ENCODE data around the gene STMN1. TPM values are rescaled to one million over a fixed set of nuclear protein-coding genes. Genes with fewer than 3 reads are reported as not detected.

Gene STMN1
- total and polyA plus RNA-seq, 9 of the 15 experiments (the other 6 are each of a cell fraction or from before 2014, with no cell fraction given) = 269 to 2,153 (median 595) TPM

GRCh38 chr1:25897754-25898153 is 8.5 kb downstream of the STMN1 start (continued):
- TF ChIP-seq ZNF12 (CRISPR knock-in tag; IDR thresholded peaks at IDR 0.05) = no peak
- peak; percentile 64 for TF ChIP-seq POLR2G (IDR thresholded peaks at IDR 0.05; ENCODE audit: low read depth, low read length)
- no peak for TF ChIP-seq ARID3B (CRISPR knock-in tag; IDR thresholded peaks at IDR 0.05; ENCODE audit: borderline replicate concordance)
- TF ChIP-seq USF1 (CRISPR knock-in tag; IDR thresholded peaks at IDR 0.05) = no peak
- TF ChIP-seq FOXO4 (CRISPR knock-in tag; IDR thresholded peaks at IDR 0.05) = no peak
- TF ChIP-seq ZC3H4 (CRISPR knock-in tag; IDR thresholded peaks at IDR 0.05; ENCODE audit: borderline replicate concordance) = no peak
- no peak for TF ChIP-seq ZFPM2 (CRISPR knock-in tag; IDR thresholded peaks at IDR 0.05)
- TF ChIP-seq ZNF830 (CRISPR knock-in tag; IDR thresholded peaks at IDR 0.05) = no peak
- TF ChIP-seq PHF21A (IDR thresholded peaks at IDR 0.05; ENCODE audit: borderline replicate concordance, low read depth) = no peak
- peak; percentile 44; the same call in 1 of the 2 replicates for TF ChIP-seq POLR2A (conservative IDR thresholded peaks at IDR 0.05)
